ENCODE results near the gene CALHM1.
"Not testable (repeated sequence)": the region's sequence is repeated elsewhere in the genome, so short reads cannot be mapped to it uniquely, and the experiment has no call there.

Gene CALHM1

GRCh38 chr10:103458720-103459119, at the start of gene CALHM1:
Gene CALHM1 (minus strand): TSS chr10:103458900. CDS start chr10:103458751, 149 bp downstream.
- DNase-seq: peak; percentile 95

DNA sequence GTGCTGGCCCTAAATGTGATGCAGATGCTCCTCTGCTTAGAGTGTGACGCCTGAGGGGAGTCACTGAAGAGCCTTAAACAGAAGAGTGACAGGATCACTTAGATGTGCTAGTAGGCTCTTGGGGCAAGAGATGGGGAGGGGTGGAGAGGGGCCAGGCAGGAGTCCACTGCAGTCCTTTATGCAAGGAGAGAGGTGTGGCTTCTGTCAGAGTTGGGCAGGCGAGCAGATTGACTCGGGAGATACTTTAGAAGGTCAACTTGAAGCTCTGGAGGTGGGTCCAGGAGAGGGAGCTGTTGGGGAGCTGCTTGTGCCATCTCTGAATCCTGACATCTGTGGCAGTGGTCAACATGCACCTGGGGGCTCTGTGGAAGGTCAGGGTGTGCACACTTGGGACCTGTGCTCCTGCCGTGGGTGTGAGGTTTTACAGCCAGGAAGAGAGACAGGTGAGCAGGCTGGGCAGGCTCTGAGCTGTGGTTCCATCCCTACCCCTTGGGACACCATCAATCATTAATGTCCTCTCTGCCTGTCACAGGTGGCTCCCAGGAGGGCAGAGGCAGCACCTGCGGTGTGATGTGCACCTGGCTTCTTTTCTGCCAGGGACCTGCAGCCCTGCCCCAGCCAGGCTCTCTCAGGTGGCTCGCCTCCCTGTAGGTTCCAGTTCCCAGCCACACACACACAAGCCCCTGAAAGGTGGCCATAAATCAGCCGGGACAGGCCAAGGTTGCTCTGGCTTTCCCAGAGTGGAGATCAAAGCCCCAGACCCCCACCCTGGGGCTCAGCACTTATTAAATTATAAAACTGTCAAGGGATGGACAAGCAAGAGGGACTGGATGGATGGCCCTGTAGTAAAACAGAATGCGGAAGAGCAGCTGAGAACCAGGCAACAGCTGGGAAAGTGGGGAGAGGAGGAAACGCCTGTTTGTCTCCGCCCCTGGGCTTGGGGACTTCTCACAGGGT, 48.8 kb upstream of the CALHM1 start:
- peak; percentile 97 for DNase-seq

- DNase-seq: no peak
These were observed 47.4 kb upstream of the CALHM1 start for GRCh38 chr10:103506061-103506460.

- peak; percentile 88 for DNase-seq
These were observed 45.6 kb upstream of the CALHM1 start for GRCh38 chr10:103504181-103504783.

GRCh38 chr10:103503777-103504176, 45.1 kb upstream of the CALHM1 start:
- DNase-seq: not testable (repeated sequence)

DNA sequence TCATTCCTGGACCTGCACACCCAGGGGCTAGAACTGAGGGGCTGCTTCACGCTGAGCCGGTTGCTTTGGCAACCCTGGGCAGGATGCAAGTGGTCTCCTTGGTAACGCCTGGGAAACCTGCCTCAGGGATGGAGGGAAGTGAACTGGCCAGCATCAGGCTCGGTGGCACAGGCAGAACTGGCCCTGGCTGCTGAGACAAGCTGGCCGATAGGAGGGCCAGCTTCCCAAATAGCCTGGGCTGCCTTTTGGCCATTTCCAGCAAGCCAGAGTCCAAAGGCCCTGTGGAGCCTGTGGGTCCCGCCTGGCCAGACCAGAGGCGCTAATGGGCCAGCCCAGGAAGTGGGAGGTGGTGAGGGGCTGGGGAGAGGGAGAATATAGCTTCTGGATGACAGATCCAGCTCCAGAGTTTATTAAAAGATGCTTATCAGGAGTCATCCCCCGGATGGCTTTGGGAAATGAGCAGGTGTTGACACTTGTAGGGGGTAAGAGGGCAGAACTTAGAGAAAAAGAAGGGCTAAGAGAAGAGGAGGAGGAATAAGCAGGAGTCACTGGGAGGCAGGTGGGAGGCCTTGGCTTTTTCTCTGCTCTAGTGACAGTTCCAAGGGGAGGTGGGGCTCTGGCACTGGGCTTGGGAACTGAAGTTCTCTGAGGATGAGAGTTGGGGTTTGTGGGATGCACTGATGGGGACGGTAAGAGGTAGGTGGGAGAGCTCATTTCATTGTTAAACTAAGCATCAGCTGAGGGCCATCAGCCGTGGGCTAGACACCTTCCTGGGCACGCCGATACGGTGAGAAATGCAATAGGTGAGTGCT, 44.4 kb upstream of the CALHM1 start:
- peak; percentile 59 for DNase-seq

DNA sequence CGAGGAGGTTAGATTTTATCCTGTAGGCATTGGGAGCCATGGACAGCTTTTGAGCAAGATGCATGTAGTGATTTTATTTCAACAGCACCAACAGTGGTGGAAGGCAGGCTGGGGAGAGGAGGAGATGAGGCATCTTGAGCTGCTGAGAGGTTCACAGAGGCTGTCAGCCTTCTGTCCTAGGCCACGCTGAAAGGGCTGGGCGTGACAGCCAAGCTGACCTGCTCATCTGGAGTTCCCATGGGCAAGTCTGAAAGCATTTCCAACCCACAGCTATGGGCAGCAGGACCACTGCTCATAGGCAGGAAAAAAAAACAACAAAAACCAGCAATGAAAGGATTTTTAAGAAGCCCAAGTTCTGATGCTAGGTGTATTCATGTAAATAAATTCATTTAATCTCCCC, 42.5 kb upstream of the CALHM1 start:
- DNase-seq: no peak

GRCh38 chr10:103500481-103500880, 41.8 kb upstream of the CALHM1 start:
- no peak for DNase-seq

DNA sequence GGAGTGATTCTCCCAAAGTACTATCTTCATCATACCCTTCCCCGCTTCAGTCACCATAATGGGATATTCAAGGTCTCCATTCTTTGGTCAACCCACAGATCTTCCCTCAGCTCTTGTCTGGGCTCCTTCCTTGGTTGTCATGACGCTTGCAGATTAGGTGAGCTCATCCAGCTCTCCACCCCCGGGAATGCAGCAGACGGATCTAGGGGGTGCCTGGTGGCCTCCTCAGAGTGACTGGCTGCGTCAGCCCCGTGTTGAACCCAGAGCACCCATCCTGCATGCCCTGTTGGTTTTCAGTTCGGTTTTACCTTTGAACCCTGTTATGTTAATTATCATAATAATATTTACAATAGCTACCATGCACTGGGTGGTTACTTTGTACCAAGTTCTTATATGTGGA, 41.2 kb upstream of the CALHM1 start:
- no peak for DNase-seq

- peak; percentile 86 for DNase-seq
These were observed 40.4 kb upstream of the CALHM1 start for GRCh38 chr10:103498936-103499638.

- no peak for DNase-seq
These were observed 38.6 kb upstream of the CALHM1 start for GRCh38 chr10:103497161-103497915.

DNA sequence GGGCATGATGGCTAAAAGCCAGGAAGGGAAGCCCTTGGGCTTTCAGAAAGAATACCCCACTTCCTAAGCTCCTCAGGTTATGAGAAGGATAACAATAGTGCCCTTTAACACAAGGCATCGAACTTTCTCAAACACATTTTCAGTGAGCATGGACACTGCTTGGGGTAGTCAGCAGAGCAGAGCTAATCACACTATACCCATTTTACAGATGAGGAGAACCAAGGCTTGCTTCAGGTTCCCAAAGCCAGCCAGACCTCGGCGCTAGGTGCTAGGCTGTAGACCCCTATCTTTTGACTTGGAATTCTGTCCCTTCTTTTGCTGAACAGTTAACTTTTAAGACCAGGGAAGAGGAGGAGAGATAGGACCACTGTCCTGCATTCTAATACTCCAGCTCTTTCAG, 36.6 kb upstream of the CALHM1 start:
- DNase-seq: no peak

DNA sequence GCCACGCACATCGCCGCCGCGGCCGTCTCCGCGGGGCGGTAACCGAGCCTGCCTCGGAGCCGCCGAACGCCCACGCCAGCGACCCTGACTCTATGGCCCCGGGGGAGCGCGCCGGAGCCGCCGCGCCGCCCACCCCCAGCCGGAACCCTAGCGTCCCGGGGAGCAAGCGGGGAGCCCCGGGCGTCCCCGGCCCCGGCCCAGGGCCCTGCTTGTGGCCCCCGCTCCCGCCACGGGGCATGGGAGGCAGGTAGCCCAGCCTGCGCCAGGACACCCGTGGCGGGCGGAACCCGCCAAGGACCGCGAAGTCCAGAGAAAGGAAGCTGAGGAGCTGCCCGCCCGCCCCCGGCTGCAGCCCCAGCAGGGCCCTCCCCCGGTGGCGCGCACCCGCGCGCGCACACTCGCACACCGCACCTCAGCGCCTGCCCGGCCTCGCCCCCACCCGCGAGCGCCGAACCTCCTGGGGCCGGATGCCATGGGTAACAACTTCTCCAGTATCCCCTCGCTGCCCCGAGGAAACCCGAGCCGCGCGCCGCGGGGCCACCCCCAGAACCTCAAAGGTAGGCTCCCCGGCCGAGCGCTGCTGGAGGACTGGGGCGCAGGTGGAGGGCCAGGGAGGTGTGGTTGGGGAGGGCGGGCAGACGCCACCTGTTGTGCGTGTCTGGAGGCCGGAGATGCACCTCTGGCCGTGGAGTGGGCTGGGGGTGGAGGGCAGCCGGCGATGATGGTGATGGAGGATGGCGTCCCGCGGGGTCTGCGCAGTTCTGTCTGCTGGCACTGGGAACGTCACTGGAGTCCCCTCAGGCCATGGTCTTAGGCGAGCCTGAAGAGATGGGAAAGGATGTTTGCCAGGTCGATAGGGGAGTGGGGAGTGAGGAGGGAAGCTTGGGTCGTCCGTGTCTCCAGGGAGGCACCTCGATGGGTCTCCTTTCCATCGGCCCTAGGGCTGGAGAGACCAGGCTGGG, 35.5 kb upstream of the CALHM1 start:
- DNase-seq: peak; percentile 83

- peak; percentile 85 for DNase-seq
These were observed 34.7 kb upstream of the CALHM1 start, which contains the start of gene NEURL1 for GRCh38 chr10:103493362-103493915. Gene NEURL1 (plus strand): TSS chr10:103493705. CDS start chr10:103494388, 683 bp downstream.

- peak; percentile 63 for DNase-seq
These were observed 34.1 kb upstream of the CALHM1 start for GRCh38 chr10:103492655-103493261.

GRCh38 chr10:103491729-103492364, 33.1 kb upstream of the CALHM1 start:
- peak; percentile 93 for DNase-seq

GRCh38 chr10:103490986-103491314, 32.2 kb upstream of the CALHM1 start:
- peak; percentile 63 for DNase-seq

GRCh38 chr10:103487410-103487708, 28.7 kb upstream of the CALHM1 start:
- no peak for DNase-seq

- not testable (repeated sequence) for DNase-seq
These were observed 28.1 kb upstream of the CALHM1 start for GRCh38 chr10:103486635-103487409.

All from DMS53 (cell line).